GM12864 (cell line): Measurements from ENCODE around the gene CNNM1.

Experiments
- DNase-seq: peaks from one replicate; pipeline ENCODE4 v3.0.0-alpha.2; 2011; ENCODE audit warnings: low read depth
- H3K4me3 ChIP-seq: 2 replicates; pipeline ENCODE4 v1.5.1; 2011; ENCODE audit warnings: mild to moderate bottlenecking, low read depth, low read length, control low read depth
- TF ChIP-seq, protein P1 (sequence below): IDR thresholded peaks from 2 replicates; pipeline ENCODE4 v1.5.1; 2011; ENCODE audit warnings: low read depth, mild to moderate bottlenecking, moderate library complexity, low read length, control low read depth, inconsistent platforms; ENCODE audit errors: missing control alignments

CNNM1 gene

DNA sequence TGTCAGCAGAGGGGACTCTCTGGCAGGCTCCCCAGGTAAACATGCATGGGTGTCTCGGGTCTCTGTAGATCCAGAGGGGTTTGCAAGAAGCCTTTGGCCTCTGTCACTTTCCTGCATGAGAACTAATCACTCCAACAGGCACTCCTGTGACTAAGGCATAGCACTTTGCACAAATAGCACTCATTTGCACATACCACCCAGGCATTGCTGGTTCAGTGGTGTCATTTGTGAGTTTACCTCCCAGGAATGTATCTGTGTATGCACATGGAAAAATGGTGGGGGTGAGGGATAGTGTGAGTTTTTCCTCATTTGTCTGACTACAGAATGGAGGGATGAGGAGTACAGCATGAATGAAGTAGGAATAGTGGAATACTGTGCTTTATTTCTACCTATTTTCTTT lies 39.5 kb downstream of the CNNM1 start:
- no peak for DNase-seq
- no peak overlapping the region for H3K4me3 ChIP-seq
- TF ChIP-seq, protein P1, sequence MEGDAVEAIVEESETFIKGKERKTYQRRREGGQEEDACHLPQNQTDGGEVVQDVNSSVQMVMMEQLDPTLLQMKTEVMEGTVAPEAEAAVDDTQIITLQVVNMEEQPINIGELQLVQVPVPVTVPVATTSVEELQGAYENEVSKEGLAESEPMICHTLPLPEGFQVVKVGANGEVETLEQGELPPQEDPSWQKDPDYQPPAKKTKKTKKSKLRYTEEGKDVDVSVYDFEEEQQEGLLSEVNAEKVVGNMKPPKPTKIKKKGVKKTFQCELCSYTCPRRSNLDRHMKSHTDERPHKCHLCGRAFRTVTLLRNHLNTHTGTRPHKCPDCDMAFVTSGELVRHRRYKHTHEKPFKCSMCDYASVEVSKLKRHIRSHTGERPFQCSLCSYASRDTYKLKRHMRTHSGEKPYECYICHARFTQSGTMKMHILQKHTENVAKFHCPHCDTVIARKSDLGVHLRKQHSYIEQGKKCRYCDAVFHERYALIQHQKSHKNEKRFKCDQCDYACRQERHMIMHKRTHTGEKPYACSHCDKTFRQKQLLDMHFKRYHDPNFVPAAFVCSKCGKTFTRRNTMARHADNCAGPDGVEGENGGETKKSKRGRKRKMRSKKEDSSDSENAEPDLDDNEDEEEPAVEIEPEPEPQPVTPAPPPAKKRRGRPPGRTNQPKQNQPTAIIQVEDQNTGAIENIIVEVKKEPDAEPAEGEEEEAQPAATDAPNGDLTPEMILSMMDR = no peak

DNA sequence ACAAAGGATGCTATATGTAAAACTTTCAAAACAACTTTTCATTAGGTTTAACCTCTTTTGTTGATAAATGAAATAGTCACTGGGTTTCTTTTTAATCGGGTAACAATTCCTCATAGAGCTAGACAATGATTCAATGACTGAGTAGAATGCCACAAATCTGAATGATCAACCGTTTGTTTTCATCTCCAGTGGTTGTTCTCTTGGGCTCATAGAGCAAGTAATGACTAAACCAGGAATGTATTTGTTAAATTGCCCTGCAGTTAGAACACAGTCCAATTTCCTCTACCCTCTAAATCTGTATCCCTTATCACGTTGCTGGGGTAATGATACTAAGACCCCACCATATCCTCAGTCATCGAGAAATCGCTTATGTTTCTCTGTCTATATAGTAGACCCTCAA lies 40.0 kb downstream of the CNNM1 start:
- TF ChIP-seq, protein P1 = no peak
- H3K4me3 ChIP-seq = no peak overlapping the region
- DNase-seq = no peak

DNA sequence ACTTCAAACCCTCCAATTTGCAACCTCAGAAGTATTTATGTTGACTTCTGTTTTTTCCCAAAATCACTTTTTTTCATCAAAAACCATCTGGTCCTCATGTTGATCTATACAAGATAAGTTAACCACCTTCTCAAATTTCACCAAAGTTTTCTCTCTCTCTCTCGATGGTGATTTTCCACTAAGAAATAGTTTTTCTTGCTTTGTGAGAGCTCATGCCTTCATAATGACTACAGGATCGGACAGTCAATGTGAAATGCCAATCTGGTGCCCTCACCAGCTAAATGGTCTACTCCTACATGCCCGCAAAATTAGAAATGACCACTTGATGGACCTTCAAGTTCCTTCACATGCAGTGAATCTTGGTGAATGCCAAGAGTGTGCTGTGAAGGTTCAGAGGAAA lies 40.4 kb downstream of the CNNM1 start:
- TF ChIP-seq, protein P1 = no peak
- DNase-seq = no peak

DNA sequence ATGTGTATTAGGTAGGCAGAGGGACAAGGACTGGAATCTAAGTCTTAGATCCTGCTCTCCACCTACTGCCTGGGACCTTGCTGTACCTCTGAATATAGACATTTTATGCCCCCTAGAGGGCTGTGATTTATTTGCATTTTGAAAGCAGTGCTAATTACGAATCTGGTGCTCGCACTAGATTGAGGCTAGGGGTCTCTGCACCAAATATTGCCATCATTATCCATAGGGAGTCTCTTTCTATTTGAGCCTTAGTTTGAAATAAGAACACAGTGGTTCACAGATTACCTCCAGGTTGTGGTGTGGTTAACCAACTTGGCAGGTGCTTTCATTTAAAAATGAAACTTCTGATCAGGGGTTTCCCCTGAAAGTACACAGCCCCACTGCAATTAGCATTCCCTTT lies 41.8 kb downstream of the CNNM1 start:
- no peak for DNase-seq
- TF ChIP-seq, protein P1 = peak; percentile 38

More for the DNA sequence above, 40.4 kb downstream of the CNNM1 start:
- no peak overlapping the region for H3K4me3 ChIP-seq

DNA sequence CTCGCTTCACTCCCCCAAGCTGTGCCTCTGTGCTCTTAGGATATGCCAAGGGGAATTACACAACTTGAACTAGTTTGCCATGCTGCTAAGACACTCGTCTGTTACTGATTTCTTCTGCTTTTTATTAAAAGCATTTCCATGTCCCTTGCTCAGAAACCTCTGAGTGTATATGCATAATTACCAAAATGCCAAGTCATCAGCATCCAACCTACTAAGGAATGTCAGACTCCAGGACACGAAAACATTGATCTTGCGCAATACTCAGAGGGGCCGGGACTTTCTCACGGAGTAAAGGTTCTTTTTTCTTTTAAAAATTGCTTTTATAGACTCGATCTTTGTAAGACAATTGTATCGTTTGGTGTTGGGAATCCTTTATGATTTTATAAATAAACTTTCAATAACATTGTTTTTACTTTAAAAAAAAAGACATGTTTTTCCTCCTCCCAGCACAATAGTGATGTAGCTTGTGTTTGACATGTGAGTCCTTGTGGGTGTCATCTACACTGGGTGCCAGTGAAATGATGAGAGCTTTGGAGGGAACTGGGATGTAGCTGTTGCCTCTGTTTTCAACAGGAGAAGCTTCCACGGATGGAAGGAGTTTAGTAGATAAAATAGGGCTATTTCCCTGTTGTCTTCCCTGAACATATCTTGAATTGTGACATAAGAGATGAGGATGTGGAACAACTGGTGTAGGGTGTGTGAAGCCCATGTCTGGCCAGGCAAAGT lies 43.6 kb downstream of the CNNM1 start:
- DNase-seq = no peak
- TF ChIP-seq, protein P1 = no peak
- H3K4me3 ChIP-seq = no peak overlapping the region

More for the DNA sequence above, 41.8 kb downstream of the CNNM1 start:
- H3K4me3 ChIP-seq = no peak overlapping the region

DNA sequence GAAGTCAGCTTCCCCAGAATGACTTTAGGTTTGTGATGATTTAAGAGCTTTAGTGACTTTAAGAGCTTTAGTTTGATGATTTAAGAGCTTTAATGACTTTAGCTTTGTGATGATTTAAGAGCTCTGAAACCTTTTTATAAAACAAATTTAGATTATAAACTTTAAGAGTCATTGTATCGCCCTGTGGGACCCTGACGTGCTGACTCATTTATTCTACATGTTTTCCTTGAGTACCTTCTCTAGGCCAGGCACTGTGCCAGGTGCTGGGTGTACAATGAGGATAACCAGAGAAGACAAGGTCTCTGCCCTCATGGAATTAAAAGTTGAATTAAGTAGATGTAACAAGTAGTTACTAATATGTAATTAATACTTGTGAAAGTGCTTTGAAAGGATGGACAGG lies 45.4 kb downstream of the CNNM1 start:
- TF ChIP-seq, protein P1 = no peak
- no peak overlapping the region for H3K4me3 ChIP-seq
- DNase-seq = no peak

DNA sequence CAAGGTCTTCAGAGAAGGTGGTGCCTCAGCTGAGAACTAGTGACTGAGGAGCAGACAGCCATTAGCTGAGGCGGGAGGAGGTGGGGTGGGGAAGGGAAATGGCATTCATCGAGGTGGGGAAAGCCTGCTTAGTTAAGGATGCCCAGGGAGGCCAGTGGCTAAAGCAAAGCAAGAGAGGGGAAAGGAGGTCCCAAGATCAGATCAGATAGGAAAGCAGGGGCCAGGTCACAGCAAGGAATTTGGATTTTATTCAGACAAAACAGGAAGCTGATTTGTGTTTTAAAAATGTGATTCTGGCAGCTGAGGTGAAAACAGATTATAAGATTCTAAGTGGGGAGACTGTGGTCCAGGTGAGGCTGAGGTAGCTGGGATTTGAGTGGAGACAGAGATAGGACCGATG lies 45.8 kb downstream of the CNNM1 start:
- no peak overlapping the region for H3K4me3 ChIP-seq
- no peak for DNase-seq
- TF ChIP-seq, protein P1 = no peak
